Hematopoietic multipotent progenitor cell treated with erythropoietin and hydrocortisone succinate and interleukin-3 and kit ligand, for 4 days (in vitro differentiated cells): ENCODE data around the gene ADD1.

Source experiments
- DNase-seq: peaks from one replicate; pipeline ENCODE4 v3.0.0-alpha.2; 2015

The ADD1 gene

GRCh38 chr4:2843263-2843940 lies at the start of gene ADD1:
Gene ADD1 (plus strand): TSS chr4:2843844. CDS start chr4:2875916, 32,072 bp downstream.
- DNase-seq: peak; percentile 95

- peak; percentile 90 for DNase-seq
Observed at GRCh38 chr4:2794486-2795299, 49.0 kb upstream of the ADD1 start.

GRCh38 chr4:2795300-2795892 lies 48.2 kb upstream of the ADD1 start:
- DNase-seq: no peak

- no peak for DNase-seq
Observed at GRCh38 chr4:2795893-2796848, 47.5 kb upstream of the ADD1 start.

- DNase-seq: no peak
Observed at GRCh38 chr4:2796849-2797544, 46.6 kb upstream of the ADD1 start.

GRCh38 chr4:2797545-2798305 lies 45.9 kb upstream of the ADD1 start:
- DNase-seq: peak; percentile 92

- peak; percentile 88 for DNase-seq
Observed at GRCh38 chr4:2798399-2799223, 45.0 kb upstream of the ADD1 start.

- DNase-seq: peak; percentile 58
Observed at GRCh38 chr4:2799224-2799911, 44.3 kb upstream of the ADD1 start.

- DNase-seq: peak; percentile 44
Observed at GRCh38 chr4:2799971-2800690, 43.5 kb upstream of the ADD1 start.

- DNase-seq: peak; percentile 79
Observed at GRCh38 chr4:2800691-2801596, 42.7 kb upstream of the ADD1 start.

- DNase-seq: no peak
Observed at GRCh38 chr4:2802618-2803531, 40.8 kb upstream of the ADD1 start.

- DNase-seq: no peak
Observed at GRCh38 chr4:2803624-2804448, 39.8 kb upstream of the ADD1 start.

GRCh38 chr4:2804449-2804972 lies 39.1 kb upstream of the ADD1 start:
- DNase-seq: no peak

- no peak for DNase-seq
Observed at GRCh38 chr4:2804973-2805501, 38.6 kb upstream of the ADD1 start.

- DNase-seq: no peak
Observed at GRCh38 chr4:2805712-2806389, 37.8 kb upstream of the ADD1 start.
